ENCODE measurements around the gene POLE.

POLE gene

GRCh38 chr12:132632521-132633228 is 54.5 kb downstream of the POLE start:
- no peak for DNase-seq (ENCODE audit: low read depth, low spot score)

GRCh38 chr12:132631666-132632065 is 55.5 kb downstream of the POLE start:
- no peak for DNase-seq (ENCODE audit: low read depth, low spot score)

DNA sequence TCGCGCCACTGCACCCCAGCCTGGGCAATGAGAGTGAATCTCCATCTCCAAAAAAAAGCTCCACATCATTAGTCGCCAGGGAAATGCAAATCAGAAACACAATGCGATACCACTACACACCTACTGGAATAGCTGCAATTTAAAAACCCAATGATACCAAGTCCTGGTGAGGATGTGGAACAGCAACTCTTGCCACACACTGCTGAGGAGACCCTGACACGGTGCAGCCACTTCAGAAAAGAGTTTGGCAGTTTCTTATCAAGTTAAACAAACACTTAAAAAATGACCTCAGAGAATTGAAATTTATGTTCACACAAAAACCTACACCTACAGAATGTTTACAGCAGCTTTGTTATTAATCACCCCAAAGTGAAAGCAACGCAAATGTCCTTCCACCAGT is 56.5 kb downstream of the POLE start:
- DNase-seq (ENCODE audit: low read depth, low spot score): no peak

DNA sequence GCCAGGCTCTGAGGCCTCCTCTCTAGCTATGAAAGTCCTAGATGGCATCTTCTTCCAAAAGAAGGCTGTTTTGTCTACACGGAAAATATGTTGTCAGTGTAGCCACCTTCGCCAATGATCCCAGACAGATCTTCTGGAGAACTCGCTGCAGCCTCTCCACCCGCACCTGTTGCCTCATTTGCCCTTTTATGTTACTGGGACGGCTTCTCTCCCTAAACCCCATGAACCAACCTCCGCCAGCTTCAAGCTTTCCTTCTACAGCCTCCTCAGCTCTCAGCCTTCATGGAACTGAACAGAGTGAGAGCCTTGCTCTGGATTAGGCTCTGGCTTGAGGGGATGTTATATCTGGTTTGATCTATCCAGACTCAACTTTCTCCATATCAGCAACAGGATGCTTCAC is 57.8 kb downstream of the POLE start:
- DNase-seq (ENCODE audit: low read depth, low spot score): no peak

DNA sequence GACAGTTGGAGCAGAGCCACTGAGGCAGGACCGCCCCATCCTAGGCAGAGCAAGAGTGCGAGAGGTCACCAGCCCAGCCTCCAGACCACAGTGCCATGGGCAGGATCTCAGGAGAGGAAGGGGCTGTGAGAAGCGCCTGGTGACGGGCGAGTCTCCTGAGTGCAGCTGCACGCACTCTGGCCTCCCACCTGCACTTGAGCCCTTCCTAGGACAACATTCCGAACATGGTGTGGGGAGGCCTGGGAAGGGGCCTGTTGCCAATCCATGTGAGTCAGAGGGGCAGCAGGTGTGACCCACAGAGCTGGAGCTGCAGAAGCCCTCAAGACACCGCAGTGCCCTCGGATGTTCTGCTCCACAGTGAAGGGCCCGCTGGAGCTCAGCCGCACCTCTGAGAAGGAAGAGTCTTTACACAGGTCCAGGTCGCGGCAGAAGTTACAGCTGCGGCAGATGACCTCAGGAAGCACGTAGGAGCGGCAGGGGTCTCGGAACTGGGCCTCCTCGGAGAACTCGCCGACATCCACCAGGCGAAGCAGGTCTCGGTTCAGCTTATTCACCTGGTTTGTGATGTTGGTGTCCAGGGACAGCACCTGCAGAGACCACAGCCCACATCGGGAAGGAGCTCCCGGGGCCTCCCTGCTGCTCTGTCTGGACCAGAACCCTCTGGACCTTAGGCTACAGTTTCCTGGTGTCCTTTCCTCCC is 61.3 kb downstream of the POLE start:
- DNase-seq (ENCODE audit: low read depth, low spot score): no peak

DNA sequence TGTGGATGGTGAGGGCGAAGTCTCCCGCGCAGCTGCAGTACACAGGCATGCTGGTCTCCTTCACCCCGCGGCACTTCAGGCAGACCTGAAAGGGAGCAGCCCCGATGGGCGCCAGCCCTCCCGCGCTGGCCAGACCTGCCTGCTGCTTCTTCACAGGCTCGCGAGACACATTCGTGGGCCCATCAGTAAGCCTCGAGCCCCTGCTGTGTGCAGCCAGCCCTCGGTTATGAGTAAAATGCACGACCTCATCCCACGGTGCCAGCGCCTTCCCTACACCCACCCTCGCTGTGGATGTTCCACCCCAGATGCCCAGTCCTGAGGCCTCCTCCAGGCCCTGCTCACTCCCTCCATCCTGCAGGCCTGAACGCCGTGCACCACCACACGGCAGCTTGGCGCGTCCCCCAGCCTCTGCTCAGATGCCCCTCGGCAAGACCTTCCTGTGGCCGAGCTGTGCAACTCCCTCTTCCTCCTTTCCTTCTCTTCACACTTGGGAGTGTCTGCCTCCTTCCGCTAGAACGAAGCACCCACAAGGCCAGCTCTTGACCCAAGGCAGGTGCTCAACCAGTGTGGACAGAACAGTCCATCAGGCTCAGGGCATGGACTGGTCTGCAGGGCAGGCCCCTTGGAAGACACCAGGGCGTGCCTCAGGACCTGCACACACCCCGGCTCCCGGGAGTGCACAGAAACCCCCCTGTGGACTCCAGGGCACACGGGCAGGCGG is 62.1 kb downstream of the POLE start:
- no peak for DNase-seq (ENCODE audit: low read depth, low spot score)

DNA sequence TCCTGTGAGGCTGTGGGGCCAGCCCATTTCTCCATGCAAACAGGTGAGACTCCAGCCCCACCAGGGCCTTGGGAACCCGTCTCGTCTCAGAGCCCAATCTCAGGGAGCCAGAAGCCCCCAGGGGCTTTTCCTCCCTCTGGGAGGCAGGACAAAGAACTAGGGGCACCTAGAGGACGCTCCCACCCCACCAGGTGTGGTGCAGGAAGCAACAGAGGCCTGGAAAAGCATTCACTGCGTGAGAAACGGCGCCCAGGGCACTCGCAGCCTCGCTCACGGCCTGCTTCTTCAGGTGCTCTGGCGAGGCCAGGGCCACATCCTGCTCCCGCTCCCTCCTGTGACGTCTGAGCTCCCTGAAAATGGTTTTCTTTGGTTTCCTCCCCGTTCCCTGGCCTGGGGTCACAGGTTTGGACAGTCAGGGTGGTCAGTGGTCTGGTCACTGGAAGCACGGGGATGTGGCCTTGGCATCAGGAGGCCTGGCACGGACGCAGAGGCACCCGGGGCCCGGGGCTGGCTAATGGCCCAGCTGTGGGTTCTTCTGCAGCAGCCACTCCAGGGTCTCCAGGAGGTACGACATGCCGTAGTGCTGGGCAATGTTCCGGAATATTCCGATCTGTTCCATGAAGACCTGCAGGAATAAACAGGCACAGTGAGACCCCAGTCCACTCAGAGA is 62.8 kb downstream of the POLE start:
- no peak for DNase-seq (ENCODE audit: low read depth, low spot score)

DNA sequence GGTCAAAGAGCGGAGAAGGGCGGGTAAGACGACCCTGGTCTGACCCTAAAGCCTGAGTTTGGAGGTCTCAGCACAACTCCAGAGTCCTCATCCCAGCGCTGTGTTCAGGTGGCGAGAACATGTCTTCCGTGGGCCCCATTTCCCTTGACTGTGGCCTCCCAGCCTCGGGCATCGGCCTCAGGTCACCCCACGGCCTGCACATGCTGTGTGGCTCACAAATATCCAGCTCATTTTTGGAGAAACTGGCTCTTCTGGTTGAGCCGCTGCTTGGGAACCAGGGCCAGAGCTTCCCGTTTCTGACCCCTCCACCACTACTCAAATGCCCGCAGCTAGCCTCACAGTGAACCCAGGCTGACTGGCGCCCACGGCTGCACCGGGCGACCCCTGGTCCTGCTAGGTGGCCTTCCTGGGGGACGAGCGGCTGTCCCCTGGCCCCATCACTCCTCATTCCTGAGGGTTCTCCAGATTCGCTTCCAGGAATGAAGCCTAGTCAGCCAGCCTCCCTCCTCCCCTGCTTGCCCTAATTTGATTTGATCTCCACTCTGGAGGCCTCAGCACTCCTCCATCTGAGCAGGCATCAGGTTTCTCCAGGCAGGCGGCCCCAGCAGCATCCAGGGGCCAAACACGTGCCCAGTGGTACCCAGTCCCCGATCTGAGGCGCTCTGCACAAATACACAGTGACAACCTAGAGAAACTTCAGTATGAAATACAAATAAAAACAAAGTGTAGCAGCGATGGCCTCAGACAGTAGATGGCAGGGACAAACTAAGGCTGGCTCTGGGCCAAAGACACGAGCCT is 63.9 kb downstream of the POLE start:
- no peak for DNase-seq (ENCODE audit: low read depth, low spot score)

- DNase-seq (ENCODE audit: low read depth, low spot score): no peak
Observed at GRCh38 chr12:132622437-132623071, 64.6 kb downstream of the POLE start.

- DNase-seq (ENCODE audit: low read depth, low spot score): no peak
Observed at GRCh38 chr12:132621657-132622435, 65.3 kb downstream of the POLE start.

DNA sequence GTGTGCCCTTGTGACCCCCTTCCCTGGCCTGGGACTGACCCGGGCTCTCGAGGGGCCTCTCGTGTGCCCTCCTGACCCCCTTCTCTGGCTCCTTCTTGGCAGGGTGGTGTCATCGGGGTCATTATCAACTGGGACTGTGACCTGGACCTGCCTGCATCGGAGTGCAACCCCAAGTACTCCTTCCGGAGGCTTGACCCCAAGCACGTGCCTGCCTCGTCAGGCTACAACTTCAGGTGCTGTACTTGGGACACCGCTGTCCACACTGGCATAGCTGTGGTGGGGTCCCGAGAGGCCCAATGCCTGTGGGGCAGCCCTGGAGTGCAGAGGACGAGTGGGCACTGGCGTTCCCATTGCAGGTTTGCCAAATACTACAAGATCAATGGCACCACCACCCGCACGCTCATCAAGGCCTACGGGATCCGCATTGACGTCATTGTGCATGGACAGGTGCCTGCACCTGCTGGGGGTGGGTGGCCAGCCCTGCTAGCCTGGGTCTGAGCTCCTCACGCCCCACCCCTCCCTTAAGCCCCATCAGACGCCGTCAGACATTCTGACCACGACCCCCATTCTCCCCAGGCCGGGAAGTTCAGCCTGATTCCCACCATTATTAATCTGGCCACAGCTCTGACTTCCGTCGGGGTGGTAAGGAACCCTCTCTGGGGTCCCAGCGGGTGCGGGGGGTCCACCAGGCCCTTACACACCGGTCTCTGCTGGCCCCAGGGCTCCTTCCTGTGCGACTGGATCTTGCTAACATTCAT is 66.1 kb downstream of the POLE start:
- no peak for DNase-seq (ENCODE audit: low read depth, low spot score)

DNA sequence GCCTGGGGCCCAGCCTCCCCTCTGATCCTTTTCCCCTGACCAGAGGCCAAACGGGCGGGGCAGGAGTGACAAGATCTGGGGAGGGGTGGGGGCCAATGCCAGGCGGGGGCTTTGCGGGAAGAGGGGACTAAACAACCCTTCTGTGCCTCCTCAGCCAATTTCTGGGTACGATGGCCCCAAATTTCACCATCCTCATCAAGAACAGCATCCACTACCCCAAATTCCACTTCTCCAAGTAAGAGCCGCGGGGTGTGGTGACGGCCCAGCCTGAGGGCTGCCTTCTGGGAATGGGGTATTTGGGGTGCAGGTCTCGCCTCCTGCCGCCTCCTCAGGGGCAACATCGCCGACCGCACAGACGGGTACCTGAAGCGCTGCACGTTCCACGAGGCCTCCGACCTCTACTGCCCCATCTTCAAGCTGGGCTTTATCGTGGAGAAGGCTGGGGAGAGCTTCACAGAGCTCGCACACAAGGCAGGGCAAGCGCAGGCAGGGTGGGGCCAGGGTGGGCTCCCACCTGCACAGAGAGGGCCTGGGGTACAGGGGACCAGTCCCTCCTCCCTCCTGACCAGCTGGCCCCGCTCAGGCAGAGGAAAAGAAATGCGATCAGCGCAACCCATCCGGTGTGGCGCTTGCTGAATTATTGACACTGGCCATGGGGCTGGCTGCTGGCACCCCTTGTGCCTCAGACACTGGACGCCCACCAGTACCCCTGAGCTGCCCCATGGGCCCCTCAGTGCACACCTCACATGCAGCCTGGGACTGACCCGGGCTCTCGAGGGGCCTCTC is 66.8 kb downstream of the POLE start:
- DNase-seq (ENCODE audit: low read depth, low spot score): no peak

GRCh38 chr12:132619386-132620112 is 67.6 kb downstream of the POLE start:
- no peak for DNase-seq (ENCODE audit: low read depth, low spot score)

DNA sequence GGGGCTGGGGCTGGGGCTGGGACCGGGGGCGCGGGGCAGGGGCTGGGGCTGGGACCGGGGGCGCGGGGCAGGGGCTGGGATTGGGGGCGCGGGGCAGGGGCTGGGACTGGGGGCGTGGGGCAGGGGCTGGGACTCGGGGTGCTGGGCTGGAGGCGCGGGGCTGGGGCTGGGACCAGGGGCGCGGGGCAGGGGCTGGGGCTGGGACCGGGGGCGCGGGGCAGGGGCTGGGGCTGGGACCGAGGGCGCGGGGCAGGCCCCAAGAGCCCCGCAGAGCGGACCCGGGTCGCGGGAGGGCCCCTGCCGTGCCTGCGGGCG is 68.1 kb downstream of the POLE start:
- DNase-seq (ENCODE audit: low read depth, low spot score): no peak

DNA sequence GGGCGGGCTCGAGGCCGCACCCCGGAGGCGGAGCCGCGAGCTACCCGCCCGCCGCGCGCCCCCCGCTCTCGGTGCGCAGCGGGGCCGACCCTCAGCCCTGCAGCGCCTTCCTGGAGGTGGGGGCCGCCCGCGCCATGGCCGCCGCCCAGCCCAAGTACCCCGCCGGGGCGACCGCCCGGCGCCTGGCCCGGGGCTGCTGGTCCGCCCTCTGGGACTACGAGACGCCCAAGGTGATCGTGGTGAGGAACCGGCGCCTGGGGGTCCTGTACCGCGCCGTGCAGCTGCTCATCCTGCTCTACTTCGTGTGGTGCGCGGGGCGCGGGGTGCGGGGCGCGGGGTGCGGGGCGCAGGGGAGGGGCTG is 68.5 kb downstream of the POLE start, which contains the start of gene P2RX2:
Gene P2RX2 (plus strand): TSS at position 94 of the 361 bp plus-strand sequence. CDS start 41 bp downstream, at position 135.
- no peak for DNase-seq (ENCODE audit: low read depth, low spot score)

DNA sequence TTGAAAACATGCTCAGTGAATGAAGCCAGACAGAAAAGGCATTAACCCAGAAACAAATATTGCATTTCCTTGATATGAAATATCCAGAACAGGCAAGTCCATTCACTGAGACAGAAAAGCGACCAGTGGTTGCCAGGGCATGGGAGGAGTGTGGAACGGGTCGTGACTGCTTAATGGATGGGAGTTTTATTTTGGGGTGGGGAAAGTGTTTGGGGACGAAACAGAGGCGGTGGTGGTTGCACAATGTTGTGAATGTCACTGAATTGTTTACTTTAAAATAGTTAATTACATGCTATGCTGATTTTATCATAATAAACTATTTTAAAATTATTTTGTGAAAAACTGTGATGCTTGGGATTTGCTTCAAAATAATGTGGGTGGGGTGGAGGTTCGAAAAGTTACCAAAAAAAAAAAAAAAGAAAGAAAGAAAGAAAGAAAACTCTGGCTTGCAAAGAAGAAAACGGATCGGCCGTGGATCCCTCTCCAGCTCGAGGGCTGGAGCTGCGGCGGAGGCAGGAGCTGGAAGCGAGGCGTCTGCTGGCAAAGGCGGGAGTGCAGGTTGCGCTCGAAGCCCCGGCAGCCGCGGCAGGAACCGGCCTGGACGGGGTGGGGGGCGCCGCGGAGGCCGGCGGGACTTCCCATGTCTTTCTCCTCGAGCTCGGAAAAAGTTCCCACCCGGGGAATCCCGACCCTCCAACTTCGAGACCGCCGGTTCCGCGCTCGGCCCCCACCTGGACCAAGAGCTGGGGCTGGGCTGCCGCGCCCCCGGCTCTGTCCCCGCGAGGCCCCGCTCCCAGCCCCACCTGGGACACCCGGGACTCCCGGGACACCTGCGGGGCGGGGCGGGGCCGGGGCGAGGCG is 69.1 kb downstream of the POLE start:
- no peak for DNase-seq (ENCODE audit: low read depth, low spot score)

- no peak for DNase-seq (ENCODE audit: low read depth, low spot score)
Observed at GRCh38 chr12:132617135-132617701, 69.9 kb downstream of the POLE start.

Measured in smooth muscle cell of the brain vasculature (primary cell).